GM23248 (cell line): Measurements from ENCODE around the gene ZNF92.

ENCODE experiments used
- EZH2 ChIP-seq: fragments of 200-600 bp; sonication (generic); IDR thresholded peaks from 2 replicates; pipeline ENCODE4 v1.6.1; 2018; ENCODE audit warnings: antibody characterized with exemption, mild to moderate bottlenecking; ENCODE audit not compliant: insufficient read depth, poor library complexity, severe bottlenecking
- EZH2phosphoT487 ChIP-seq: fragments of 200-600 bp; sonication (generic); IDR thresholded peaks from 2 replicates; pipeline ENCODE4 v1.6.1; 2018; ENCODE audit warnings: antibody characterized with exemption, moderate library complexity, mild to moderate bottlenecking, low read depth; ENCODE audit not compliant: insufficient read depth

DNA sequence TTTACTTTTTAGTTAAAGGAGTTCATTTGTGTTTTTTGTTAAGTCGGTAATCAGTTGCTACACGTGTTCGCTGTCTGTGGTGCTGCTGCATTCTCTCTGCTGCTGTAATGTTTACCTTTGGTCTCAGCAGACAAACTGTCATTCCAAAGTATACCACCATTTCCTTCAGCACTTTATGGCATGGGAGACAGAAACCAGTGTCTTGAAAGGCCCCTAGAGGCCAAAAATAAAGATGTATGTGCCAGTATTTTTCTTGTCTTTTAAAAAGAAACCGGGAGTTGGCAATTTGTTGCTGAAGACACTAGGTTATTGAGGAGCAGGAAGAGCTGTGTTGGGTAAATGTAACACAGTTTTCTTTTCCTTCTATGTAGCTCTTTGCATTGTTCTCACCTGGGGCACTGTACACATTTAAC, 24.1 kb downstream of the ZNF92 start:
- no peak for TF ChIP-seq EZH2
- no peak for TF ChIP-seq EZH2phosphoT487
